GM20000 (cell line): Measurements from ENCODE around the gene UBC.
"Not testable (repeated sequence)": the region's sequence is repeated elsewhere in the genome, so short reads cannot be mapped to it uniquely, and the experiment has no call there.

Experiments
- DNase-seq: peaks from one replicate; pipeline ENCODE4 v3.0.0; 2012; ENCODE audit warnings: low spot score
- CTCF ChIP-seq: IDR thresholded peaks from 2 replicates; pipeline ENCODE4 v1.5.1; 2012; ENCODE audit warnings: mild to moderate bottlenecking, control low read depth; ENCODE audit errors: extremely low read depth, missing control alignments

Gene UBC

GRCh38 chr12:124910561-124911478, 3.6 kb downstream of the UBC start:
- TF ChIP-seq CTCF = no peak
- DNase-seq = no peak

- no peak for TF ChIP-seq CTCF
- DNase-seq = no peak
These were observed 4.5 kb downstream of the UBC start for GRCh38 chr12:124909831-124910560.

GRCh38 chr12:124906606-124907261, 7.7 kb downstream of the UBC start:
- peak; percentile 90 for TF ChIP-seq CTCF
- DNase-seq = peak; percentile 78

GRCh38 chr12:124904306-124905098, 9.9 kb downstream of the UBC start:
- no peak for DNase-seq
- no peak for TF ChIP-seq CTCF

- TF ChIP-seq CTCF = no peak
- no peak for DNase-seq
These were observed 11.5 kb downstream of the UBC start for GRCh38 chr12:124902916-124903315.

GRCh38 chr12:124901003-124901402, 13.4 kb downstream of the UBC start:
- TF ChIP-seq CTCF = no peak
- no peak for DNase-seq

GRCh38 chr12:124900345-124900795, 14.1 kb downstream of the UBC start:
- not testable (repeated sequence) for DNase-seq
